Effector memory CD8-positive, alpha-beta T cell (primary cell): ENCODE data around the gene ASPG.

Experiments used
- ATAC-seq: fragments of 150-1000 bp; cut with Tn5 transposase; replicated peaks from 2 replicates; pipeline ENCODE4 v1.10.0; 2021; ENCODE audit warnings: mild to moderate bottlenecking, moderate library complexity
- DNase-seq, 3 experiments: peaks; one replicate each; pipeline ENCODE4 v3.0.0; 2021
- H3K27ac Mint-ChIP-seq, 2 donors: one replicate each; pipeline ENCODE4 v1.8.0; 2022; ENCODE audit warnings: mild to moderate bottlenecking in 2 of 2, mixed read lengths in 2 of 2, moderate library complexity in 2 of 2
- H3K27me3 Mint-ChIP-seq, 2 donors: one replicate each; pipeline ENCODE4 v1.8.0; 2022; ENCODE audit warnings: mixed read lengths in 2 of 2
- H3K36me3 Mint-ChIP-seq: one replicate; pipeline ENCODE4 v1.8.0; 2022; ENCODE audit warnings: mild to moderate bottlenecking, moderate library complexity, mixed read lengths; ENCODE audit not compliant: insufficient read depth
- H3K4me1 Mint-ChIP-seq, 2 donors: one replicate each; pipeline ENCODE4 v1.8.0; 2022; ENCODE audit warnings: low read depth in 2 of 2, mixed read lengths in 2 of 2
- H3K4me3 Mint-ChIP-seq, 2 donors: one replicate each; pipeline ENCODE4 v1.8.0; 2022; ENCODE audit warnings: mild to moderate bottlenecking in 2 of 2, mixed read lengths in 2 of 2, moderate library complexity in 2 of 2
- H3K9me3 Mint-ChIP-seq, 2 donors: one replicate each; pipeline ENCODE4 v1.8.0; 2022; ENCODE audit warnings: mixed read lengths in 2 of 2

ASPG gene

DNA sequence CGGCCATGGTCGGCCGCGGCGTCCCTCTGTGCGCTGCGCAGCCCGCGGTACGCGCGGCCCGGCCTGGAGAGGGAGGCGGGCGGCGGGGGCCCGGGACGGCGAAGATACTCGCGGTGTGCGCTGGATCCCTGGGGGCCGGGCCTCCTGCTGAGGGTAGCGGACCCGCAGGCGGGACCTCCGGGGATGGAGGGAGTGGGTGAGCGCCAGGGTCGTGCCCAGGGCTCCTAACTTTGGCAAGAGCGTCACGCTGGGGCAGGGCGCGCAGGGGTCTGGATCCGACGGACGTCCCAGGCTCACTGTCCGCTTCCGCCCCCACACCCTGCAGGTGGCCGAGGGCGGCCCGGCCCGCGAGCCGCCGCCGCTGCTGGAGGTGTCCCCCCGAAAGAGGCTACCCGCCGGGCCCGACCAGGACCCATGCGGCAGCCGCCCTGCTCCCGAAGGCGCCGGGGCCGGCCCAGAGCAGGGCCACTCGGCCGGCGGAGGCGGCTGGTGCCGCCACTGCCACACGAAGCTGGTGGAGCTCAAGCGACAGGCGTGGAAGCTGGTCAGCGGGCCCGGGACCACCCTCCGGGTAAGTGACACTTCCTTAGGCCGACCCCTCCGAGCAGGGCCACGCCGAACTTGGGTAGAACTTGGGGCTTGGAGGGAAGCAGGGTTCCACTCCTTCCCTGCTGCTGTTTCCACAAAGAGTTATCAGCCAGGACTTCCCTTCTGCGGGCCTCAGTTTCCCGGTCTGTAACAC, 53.4 kb downstream of the ASPG start:
- ATAC-seq (no peak), DNase-seq (no peak)
- no peaks in the 10 kb centered on the region for H3K9me3 Mint-ChIP-seq
- no peaks in the 10 kb centered on the region for H3K36me3 Mint-ChIP-seq
- no peak overlapping the region for H3K4me3 Mint-ChIP-seq
- peaks cover 38 to 68% of the 10 kb centered on the region in 2 donors for H3K27me3 Mint-ChIP-seq
- peaks cover 0 to 6% of the 10 kb centered on the region in 2 donors for H3K4me1 Mint-ChIP-seq
- H3K27ac Mint-ChIP-seq = no peak overlapping the region

DNA sequence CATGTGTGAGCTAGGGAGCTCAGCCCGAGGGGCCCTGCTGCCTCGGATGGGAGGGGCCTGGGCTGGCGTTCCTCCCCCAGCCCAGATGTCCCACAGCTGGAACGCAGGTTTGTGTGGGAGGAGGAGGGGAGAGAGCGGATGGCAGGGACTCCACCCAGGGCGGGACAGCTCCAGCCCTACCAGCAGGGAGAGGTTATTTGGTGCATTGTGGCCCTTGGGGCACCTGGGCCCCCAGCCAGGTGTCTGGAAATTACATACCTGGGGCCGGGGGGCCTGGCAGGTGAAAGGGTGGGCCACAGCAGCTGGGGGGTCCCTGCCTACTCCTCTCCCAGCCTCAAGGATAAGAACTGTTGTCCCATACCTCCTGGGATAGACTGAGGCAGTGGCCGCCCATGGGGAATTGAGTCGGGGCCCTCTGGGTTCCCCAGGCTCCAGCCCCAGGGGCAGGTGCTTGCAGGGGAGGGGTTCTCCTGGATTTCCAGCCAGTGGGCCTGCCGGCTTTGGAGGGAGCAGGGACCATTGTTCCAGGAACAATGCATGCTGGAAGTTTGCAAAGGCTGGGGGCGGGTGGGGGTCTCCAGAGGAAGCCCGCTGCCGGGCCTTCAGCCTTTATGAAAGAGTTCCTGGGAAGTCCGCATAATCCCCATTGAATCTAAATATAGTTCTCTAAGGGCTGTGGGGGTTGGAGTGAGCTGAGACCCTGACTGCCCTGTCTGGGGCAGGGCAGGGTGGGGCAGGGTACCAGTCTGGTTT, 54.1 kb downstream of the ASPG start:
- no peaks in the 10 kb centered on the region for H3K9me3 Mint-ChIP-seq
- ATAC-seq (no peak), DNase-seq (no peak)
- peaks cover 0 to 6% of the 10 kb centered on the region in 2 donors for H3K4me1 Mint-ChIP-seq
- H3K4me3 Mint-ChIP-seq = no peak overlapping the region
- H3K27me3 Mint-ChIP-seq = peaks cover 32 to 68% of the 10 kb centered on the region in 2 donors
- H3K27ac Mint-ChIP-seq = no peak overlapping the region
- H3K36me3 Mint-ChIP-seq = no peaks in the 10 kb centered on the region

DNA sequence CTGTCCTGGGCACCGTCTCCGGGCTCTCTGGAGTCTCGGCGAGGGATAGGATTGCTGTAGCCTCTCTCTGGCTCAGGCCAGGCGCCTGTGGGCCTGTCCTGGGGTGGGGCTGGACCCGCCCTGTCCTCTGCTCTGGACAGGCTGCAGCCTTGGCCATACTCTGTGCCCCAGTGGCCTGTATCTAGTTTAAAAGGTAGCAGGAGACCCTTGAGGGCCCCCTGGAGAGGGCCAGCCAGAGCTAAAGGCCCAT, 54.6 kb downstream of the ASPG start:
- ATAC-seq = no peak
- no peak for DNase-seq
- Mint-ChIP-seq H3K4me3 (no peak overlapping the region), H3K27me3 (peaks cover 27 to 65% of the 10 kb centered on the region in 2 donors), H3K9me3 (no peaks in the 10 kb centered on the region), H3K4me1 (peaks cover 0 to 6% of the 10 kb centered on the region in 2 donors), H3K27ac (no peak overlapping the region), H3K36me3 (no peaks in the 10 kb centered on the region)

DNA sequence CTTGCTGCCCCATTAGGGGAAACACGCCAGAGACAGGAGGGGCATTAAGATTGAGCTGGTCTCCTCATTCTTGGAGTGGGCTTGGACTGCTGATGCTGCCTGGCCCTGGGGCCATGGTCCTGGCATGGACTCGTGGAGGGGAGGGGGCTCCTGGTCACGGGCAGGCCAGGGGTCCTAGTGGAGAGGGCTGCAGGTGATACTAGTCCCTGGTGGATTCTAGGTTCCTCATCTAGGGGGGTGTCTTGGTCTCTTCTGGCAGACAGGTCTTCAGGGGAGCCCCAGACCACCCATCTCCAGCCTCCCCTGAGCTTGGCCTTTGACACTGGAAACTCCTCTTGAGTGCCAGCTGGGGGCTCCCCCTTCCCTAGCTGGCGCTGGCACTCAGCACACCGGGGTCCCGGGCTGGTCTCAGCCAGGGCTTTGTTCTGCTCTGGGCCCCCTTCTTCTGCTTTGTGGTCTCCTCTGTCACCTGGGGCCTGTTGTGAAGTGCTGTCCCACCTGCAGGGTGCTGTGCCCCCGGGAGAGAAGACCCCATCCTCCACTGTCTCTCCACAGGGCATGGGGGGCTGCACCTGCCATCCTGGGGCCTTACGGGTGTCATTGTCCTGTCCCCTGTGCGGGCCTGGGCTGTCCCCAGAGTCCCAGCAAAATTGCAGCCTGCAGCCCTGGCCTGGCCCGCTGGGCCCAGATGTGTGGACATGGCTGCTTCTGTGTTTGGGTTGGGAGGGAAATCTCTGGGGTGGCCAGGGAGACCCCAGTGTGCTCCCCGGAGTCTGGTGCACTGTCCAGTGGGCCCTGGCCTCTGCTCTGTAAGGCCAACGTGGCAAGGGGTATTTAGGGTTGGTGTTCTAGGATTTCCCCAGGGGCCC, 55.2 kb downstream of the ASPG start:
- no peak overlapping the region for H3K27ac Mint-ChIP-seq
- H3K27me3 Mint-ChIP-seq = peaks cover 22 to 62% of the 10 kb centered on the region in 2 donors
- DNase-seq = no peak

DNA sequence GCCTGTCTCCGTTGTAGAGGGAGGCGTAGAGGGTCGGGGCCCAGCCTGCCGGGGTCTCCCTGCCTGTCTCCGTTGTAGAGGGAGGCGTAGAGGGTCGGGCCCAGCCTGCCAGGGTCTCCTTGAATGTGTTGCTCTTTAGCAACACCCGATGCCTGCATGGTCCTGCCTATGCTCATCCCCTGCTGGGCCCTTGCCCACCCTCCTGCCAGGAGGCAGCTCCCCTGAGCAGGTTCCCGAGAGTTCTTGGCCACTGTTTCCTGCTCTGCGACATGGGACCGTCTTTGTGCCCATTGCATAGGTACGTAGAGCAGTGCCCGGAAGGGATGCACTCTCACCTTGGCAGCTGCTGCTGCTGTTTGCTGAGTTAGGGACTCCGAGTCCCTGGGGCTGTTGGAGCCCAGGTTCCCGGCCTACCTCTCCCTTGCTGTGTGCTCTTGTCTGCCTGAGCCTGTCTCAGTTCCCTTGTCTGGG, 56.2 kb downstream of the ASPG start:
- Mint-ChIP-seq H3K27me3 (peaks cover 29 to 67% of the 10 kb centered on the region in 2 donors), H3K36me3 (no peaks in the 10 kb centered on the region), H3K27ac (no peak overlapping the region), H3K4me1 (peaks cover 0 to 4% of the 10 kb centered on the region in 2 donors), H3K4me3 (no peak overlapping the region), H3K9me3 (no peaks in the 10 kb centered on the region)
- ATAC-seq = no peak
- no peak for DNase-seq

More for the DNA sequence above, 55.2 kb downstream of the ASPG start:
- no peak for ATAC-seq
- Mint-ChIP-seq H3K4me3 (no peak overlapping the region), H3K4me1 (peaks cover 0 to 3% of the 10 kb centered on the region in 2 donors), H3K36me3 (no peaks in the 10 kb centered on the region), H3K9me3 (no peaks in the 10 kb centered on the region)

DNA sequence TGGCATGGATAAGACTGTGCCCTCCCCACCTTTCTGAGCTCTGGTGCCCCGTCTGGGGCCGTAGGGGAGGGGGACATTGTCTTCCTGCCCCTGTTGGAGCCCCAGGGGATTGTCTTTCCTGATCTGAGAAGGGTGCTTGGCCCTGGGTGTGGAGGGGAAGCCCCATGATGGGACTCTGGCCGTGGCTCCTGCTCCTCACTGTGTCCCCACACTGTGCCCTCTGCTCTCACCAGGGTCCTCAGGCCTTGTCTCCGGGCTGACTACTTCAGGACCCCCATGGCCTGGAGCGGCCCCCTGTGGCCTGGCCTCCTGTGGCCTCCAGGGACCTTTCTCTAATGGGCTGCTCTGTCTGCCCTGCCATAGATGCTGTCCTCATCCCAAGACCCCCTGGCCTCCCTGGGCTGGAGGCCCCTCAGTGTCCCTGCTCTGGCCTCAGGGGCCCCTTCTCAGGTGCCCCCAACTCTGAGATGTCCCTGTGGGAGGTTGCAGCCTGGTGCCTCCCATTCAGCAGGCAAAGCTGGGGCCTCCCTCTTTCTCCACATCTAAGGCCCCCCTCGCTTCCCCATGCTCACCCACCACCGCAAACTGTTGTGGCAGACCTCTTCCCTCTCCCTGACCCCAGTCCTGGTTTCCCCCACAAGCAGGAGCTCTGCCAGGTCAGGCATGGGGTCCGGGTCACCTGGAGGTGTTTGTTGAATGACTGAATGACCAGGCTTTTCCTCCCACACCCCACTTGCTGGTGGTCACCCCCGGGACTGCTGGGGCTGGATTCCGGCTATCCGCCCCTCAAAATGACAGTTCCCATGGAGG, 56.8 kb downstream of the ASPG start:
- Mint-ChIP-seq H3K36me3 (no peaks in the 10 kb centered on the region), H3K27me3 (peaks cover 29 to 63% of the 10 kb centered on the region in 2 donors), H3K4me1 (peaks cover 0 to 1% of the 10 kb centered on the region in 2 donors), H3K27ac (no peak overlapping the region), H3K4me3 (no peak overlapping the region), H3K9me3 (no peaks in the 10 kb centered on the region)
- ATAC-seq (no peak), DNase-seq (no peak)

DNA sequence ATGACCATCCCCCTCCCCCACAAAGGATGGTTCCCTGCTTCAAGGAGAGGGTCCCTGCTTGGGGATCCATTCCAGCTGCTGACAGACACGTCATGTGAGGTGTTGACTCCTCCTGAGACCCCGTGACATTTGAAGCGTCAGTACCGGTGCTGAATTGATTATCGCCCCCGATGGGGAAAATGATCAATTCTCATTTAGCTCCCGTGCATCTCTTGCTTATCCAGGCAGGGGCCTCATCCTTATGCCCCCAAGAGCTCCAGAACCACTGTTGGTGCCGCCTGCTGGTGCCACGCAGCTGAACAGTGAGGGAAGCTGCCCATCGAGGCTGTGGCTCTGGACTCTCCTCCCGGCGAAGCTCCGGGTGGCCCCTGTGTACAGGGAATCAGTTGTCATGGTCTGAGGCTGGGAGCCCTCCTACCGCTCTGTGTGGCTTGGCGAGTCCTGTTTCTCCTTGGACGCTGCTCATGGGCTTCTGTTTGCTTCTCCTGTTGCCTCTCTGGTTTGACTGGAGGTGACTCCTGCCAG, 57.5 kb downstream of the ASPG start:
- H3K27ac Mint-ChIP-seq = no peak overlapping the region

DNA sequence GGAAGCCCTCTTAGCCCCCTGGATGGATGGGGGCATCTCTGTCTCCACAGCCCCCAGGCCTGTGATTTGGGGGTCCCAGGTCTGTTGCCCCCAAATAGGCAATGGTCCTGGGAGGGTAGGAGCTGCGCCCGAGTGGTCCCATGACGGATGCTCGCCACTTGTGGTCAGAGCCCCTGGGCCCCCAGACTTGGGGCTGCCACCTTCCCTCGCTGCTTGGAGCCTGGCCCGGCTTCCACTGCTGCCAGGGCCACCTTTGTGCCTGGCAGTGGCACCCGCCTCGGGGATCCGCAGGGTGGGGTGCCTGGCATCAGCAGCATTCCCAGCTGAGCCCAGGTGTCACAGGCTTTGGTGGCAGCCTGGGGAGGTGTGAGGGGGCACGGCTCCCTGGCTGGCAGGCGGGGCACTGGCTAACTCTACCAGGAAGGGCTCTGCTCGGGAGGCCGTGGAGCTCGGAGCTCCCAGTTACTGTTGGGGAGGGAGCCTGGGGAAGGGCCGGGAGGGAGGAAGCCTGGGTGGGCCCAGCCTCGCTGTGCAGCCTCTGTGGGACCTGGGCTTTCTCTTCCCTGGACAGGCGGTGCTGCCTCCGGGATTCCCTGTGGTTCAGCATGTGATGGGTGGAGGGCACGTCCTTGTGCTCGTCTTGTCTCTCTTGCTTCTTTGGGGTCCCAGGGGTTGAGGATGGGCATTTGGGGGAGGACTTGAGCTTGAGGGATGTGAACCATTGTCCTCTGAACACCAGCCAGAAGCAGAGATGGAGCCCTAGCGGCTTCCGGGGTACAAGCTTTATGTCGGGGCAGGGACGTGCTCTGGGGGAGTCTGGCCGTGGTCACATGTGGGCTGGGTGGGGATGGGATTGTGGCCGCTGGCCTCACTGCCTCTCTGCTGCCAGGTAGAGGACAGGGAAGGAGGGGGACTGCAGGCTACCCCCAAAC, 58.3 kb downstream of the ASPG start:
- Mint-ChIP-seq H3K4me1 (peaks cover 0 to 3% of the 10 kb centered on the region in 2 donors), H3K27me3 (peaks cover 29 to 77% of the 10 kb centered on the region in 2 donors), H3K9me3 (no peaks in the 10 kb centered on the region), H3K27ac (no peak overlapping the region), H3K36me3 (no peaks in the 10 kb centered on the region), H3K4me3 (no peak overlapping the region)
- ATAC-seq (no peak), DNase-seq (no peak)

More for the DNA sequence above, 57.5 kb downstream of the ASPG start:
- H3K36me3 Mint-ChIP-seq = no peaks in the 10 kb centered on the region
- peaks cover 0 to 1% of the 10 kb centered on the region in 2 donors for H3K4me1 Mint-ChIP-seq
- DNase-seq (no peak), ATAC-seq (no peak)
- H3K4me3 Mint-ChIP-seq = no peak overlapping the region
- no peaks in the 10 kb centered on the region for H3K9me3 Mint-ChIP-seq
- peaks cover 29 to 70% of the 10 kb centered on the region in 2 donors for H3K27me3 Mint-ChIP-seq

DNA sequence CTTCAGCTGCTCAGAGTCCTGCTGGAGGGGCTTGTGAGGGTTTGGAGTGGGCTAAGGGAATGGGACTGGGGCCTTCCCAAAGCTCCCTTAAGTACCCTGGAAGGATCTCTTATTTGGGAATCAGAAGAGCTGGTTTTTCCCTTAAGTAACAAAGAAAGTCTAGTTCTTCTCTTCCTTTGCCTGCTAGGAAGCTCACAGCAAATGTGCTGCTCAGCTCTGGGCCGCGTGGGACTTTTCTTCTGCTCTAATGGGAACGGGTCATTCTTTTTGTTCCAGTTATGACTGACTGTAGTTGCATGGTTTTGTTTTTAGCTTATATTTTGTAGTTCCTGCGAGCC, 58.9 kb downstream of the ASPG start:
- Mint-ChIP-seq H3K4me1 (peaks cover 0 to 3% of the 10 kb centered on the region in 2 donors), H3K27ac (no peak overlapping the region), H3K4me3 (no peak overlapping the region), H3K27me3 (peaks cover 25 to 72% of the 10 kb centered on the region in 2 donors), H3K9me3 (no peaks in the 10 kb centered on the region), H3K36me3 (no peaks in the 10 kb centered on the region)
- no peak for DNase-seq
- ATAC-seq = no peak

DNA sequence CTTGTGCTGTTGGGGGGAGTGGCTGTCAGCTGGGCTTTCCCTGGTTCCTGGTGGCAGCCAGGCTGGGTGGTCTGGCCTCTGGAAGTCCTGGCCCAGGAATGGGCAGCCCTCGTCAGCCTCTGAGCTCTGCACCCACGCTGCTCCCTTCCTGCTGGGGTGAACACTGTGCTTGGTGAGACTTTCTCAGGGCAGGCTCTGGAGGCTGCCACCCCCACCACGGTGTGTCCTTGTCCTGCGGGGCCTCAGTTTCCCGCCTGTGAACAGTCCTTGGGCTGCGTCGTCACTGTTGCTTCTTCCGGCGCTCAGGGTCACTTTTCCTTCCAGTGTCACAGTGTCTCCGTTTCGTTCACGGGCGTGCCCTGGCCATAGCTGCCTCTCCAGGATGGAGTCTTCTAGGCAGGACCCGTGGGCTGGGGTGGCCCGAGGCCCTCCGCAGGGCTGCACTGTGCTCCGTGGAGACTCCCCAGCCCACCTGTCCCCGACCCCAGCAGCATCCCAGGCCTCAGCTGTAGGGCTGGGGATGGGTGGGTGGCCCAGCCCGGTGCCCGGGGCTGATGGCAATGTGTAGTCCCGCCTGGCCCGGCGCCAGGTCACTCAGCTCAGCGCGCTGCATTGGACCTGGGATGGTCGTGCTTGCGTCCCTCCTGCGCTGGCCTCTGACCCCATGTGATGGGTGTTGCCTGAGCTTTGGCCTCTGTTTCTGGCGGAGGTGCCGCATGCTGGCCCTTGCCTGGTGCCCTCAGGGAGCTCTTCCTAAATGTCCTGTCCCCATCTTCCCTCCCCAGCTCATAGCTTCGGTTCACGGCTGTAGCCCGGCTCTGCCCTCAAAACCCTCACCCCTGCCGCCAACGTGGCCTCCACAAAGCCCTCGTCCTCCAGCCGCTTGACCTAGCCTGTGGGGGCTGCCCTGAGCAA, 59.7 kb downstream of the ASPG start:
- no peak for ATAC-seq
- no peaks in the 10 kb centered on the region for H3K9me3 Mint-ChIP-seq

DNA sequence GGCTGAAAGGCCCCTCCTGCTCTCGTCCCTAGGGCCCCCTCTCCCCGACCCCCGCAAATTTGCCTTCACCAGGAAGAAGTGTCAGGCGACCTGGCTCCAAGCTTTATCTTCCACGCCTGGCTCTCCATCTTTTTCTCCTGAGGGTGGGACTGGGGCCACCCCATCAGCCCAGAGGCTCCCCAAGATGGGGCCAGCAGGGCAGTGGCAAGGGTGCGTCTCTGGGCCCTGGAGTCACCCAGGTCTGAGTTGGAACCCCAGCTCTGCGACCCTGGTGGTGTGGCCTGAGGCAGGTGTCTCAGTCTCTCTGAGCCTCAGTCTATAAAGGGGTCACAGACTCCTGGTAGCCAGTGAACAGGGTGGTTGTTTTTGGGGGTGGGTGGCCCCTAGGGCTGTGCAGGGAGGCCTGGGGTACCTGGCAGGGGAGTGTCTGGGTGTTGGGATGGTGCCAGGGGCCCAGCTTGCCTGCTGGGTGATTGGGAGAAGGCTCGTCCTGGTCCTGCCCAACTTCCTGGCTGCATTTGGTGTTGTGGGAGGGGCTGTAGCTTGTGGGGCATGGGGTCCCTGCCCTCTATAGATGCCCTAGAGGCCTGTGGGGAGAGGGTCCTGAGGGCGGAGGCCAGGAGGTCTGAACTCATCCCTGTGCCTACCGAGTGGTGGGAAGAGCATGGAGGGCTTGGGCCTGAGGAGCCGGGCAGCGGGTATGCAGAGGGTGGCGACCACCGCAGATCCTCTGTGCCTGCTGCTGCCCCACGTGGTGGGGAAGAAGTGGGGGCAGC, 60.5 kb downstream of the ASPG start:
- Mint-ChIP-seq H3K27ac (no peak overlapping the region), H3K4me3 (no peak overlapping the region), H3K9me3 (no peaks in the 10 kb centered on the region), H3K4me1 (peaks cover 0 to 3% of the 10 kb centered on the region in 2 donors), H3K27me3 (peaks cover 21 to 56% of the 10 kb centered on the region in 2 donors), H3K36me3 (no peaks in the 10 kb centered on the region)
- ATAC-seq = no peak
- no peak for DNase-seq

More for the DNA sequence above, 59.7 kb downstream of the ASPG start:
- no peak for DNase-seq
- Mint-ChIP-seq H3K36me3 (no peaks in the 10 kb centered on the region), H3K4me1 (peaks cover 0 to 3% of the 10 kb centered on the region in 2 donors), H3K27ac (no peak overlapping the region), H3K4me3 (no peak overlapping the region), H3K27me3 (peaks cover 24 to 64% of the 10 kb centered on the region in 2 donors)
